A549 (cell line): ENCODE measurements around the gene EARS2. TPM values are rescaled to one million over a fixed set of nuclear protein-coding genes. Genes with fewer than 3 reads are reported as not detected.

Source experiments
- ATAC-seq, 2 experiments: fragments of 200-7000 bp in 1 of 2; fragments of >200 bp in 1 of 2; cut with Nextera tagmentation in 1 of 2; cut with Tn5 transposase in 1 of 2; 3 replicates each; pipeline versions ENCODE4 v1.8.0 to v1.9.1; 2018 to 2020; ENCODE audit warnings: mild to moderate bottlenecking in 1 of 2, moderate library complexity in 1 of 2
- CTCF ChIA-PET: fragments of 300-600 bp; sonication (Branson Sonifier 250); formaldehyde crosslinking; extraction: SDS; loops from one replicate; lab custom pipeline; 2021; ENCODE audit warnings: antibody characterized with exemption, inconsistent platforms; lab: Yijun Ruan, JAX
- POLR2A ChIA-PET: fragments of 350-600 bp; formaldehyde crosslinking; extraction: SDS; loops from one replicate; lab custom pipeline; 2021; ENCODE audit warnings: antibody characterized with exemption, inconsistent platforms; lab: Yijun Ruan, JAX
- DNase-seq, 2 experiments: peaks; one replicate each; pipeline versions ENCODE4 v3.0.0 to v3.0.0-alpha.2; 2011 to 2016; ENCODE audit warnings: low read depth in 1 of 2, low spot score in 1 of 2
- FAIRE-seq: peaks from 2 replicates; lab custom pipeline; 2011; peaks lifted over from hg19 to GRCh38; lab: Jason Lieb, UNC
- H3K27ac ChIP-seq, 2 experiments: fragments of >200 bp; sonication (Bioruptor Twin); formaldehyde crosslinking; 3 replicates each; pipeline ENCODE4 v1.5.1; 2016 to 2017
- H3K4me1 ChIP-seq: fragments of >200 bp; sonication (Bioruptor Twin); formaldehyde crosslinking; 3 replicates; pipeline ENCODE4 v1.6.1; 2016
- H3K4me2 ChIP-seq: fragments of >200 bp; sonication (Bioruptor Twin); formaldehyde crosslinking; 3 replicates; pipeline ENCODE4 v1.6.1; 2016
- H3K4me3 ChIP-seq: fragments of >200 bp; sonication (Bioruptor Twin); formaldehyde crosslinking; 3 replicates; pipeline ENCODE4 v1.5.1; 2016
- H3K9me3 ChIP-seq: fragments of >200 bp; sonication (Bioruptor Twin); formaldehyde crosslinking; 3 replicates; pipeline ENCODE4 v1.6.1; 2016
- ATOH8 ChIP-seq: fragments of 250-450 bp; sonication (Bioruptor Pico); IDR thresholded peaks from 2 replicates; pipeline ENCODE4 v1.5.0; 2020; ENCODE audit warnings: low read depth, mild to moderate bottlenecking, moderate library complexity
- BHLHE40 ChIP-seq: IDR thresholded peaks from 2 replicates; pipeline ENCODE4 v1.6.1; 2012; ENCODE audit warnings: low read depth, low read length, inconsistent platforms
- CBX2 ChIP-seq: fragments of 200-600 bp; sonication (generic); IDR thresholded peaks from 2 replicates; pipeline ENCODE4 v1.6.1; 2016; ENCODE audit warnings: low read depth, mild to moderate bottlenecking, borderline replicate concordance
- CTCF ChIP-seq: fragments of >200 bp; sonication (Bioruptor Twin); formaldehyde crosslinking; IDR thresholded peaks from 3 replicates; pipeline ENCODE4 v1.5.1; 2016
- EHMT2 ChIP-seq: fragments of 200-600 bp; sonication (generic); IDR thresholded peaks from 2 replicates; pipeline ENCODE4 v1.6.1; 2016; ENCODE audit warnings: antibody characterized with exemption, low read depth, mild to moderate bottlenecking, moderate library complexity
- FOSL2 ChIP-seq, 2 experiments: fragments of 450-650 bp in 1 of 2; fragments of >200 bp in 1 of 2; sonication (Bioruptor Twin) in 1 of 2; formaldehyde crosslinking; IDR thresholded peaks; 2 replicates each; pipeline versions ENCODE4 v1.5.0 to v1.6.1; 2016 to 2020; ENCODE audit warnings: mild to moderate bottlenecking in 1 of 2, moderate library complexity in 1 of 2
- HMGXB4 ChIP-seq: fragments of 250-450 bp; sonication (Bioruptor Pico); IDR thresholded peaks from 2 replicates; pipeline ENCODE4 v1.5.0; 2021; ENCODE audit warnings: mild to moderate bottlenecking, moderate library complexity, borderline replicate concordance
- HOXA7 ChIP-seq: fragments of 250-450 bp; sonication (Bioruptor Pico); IDR thresholded peaks from 2 replicates; pipeline ENCODE4 v1.5.0; 2020; ENCODE audit warnings: mild to moderate bottlenecking, moderate library complexity
- HOXB5 ChIP-seq: fragments of 250-450 bp; sonication (Bioruptor Pico); IDR thresholded peaks from 2 replicates; pipeline ENCODE4 v1.5.0; 2020; ENCODE audit warnings: mild to moderate bottlenecking, moderate library complexity
- JUNB ChIP-seq: fragments of >200 bp; sonication (Bioruptor Twin); formaldehyde crosslinking; IDR thresholded peaks from 2 replicates; pipeline ENCODE4 v1.6.1; 2016
- MAFK ChIP-seq: fragments of 450-650 bp; IDR thresholded peaks from 2 replicates; pipeline ENCODE4 v1.6.1; 2014; ENCODE audit not compliant: partially characterized antibody
- MAX ChIP-seq: IDR thresholded peaks from 2 replicates; pipeline ENCODE4 v1.6.1; 2012
- MAZ ChIP-seq: fragments of 150-350 bp; IDR thresholded peaks from 2 replicates; pipeline ENCODE4 v1.6.1; 2014; ENCODE audit warnings: antibody characterized with exemption, low read depth, low read length, borderline replicate concordance
- MYC ChIP-seq: IDR thresholded peaks from 2 replicates; pipeline ENCODE4 v1.6.1; 2012; ENCODE audit warnings: mild to moderate bottlenecking, inconsistent platforms, low read length, improper control_type of control experiment, borderline replicate concordance
- PHF8 ChIP-seq: fragments of 200-600 bp; sonication (generic); IDR thresholded peaks from 2 replicates; pipeline ENCODE4 v1.6.1; 2016; ENCODE audit warnings: low read depth, mild to moderate bottlenecking, antibody characterized with exemption, moderate library complexity, borderline replicate concordance
- SMC3 ChIP-seq: fragments of >200 bp; sonication (Bioruptor Twin); formaldehyde crosslinking; IDR thresholded peaks from 3 replicates; pipeline ENCODE4 v1.6.1; 2018; ENCODE audit warnings: inconsistent platforms
- SREBF2 ChIP-seq: fragments of 450-650 bp; IDR thresholded peaks from 2 replicates; pipeline ENCODE4 v1.6.1; 2014; ENCODE audit warnings: mild to moderate bottlenecking, moderate library complexity
- TP53 ChIP-seq: fragments of 250-450 bp; sonication (Bioruptor Pico); IDR thresholded peaks from 2 replicates; pipeline ENCODE4 v1.5.0; 2021; ENCODE audit warnings: mild to moderate bottlenecking, moderate library complexity
- WGBS: methylation state at CpG from one replicate; pipeline ENCODE4 v1.1.6; 2017; ENCODE audit errors: missing lambda C conversion rate; 5-methylcytosine and 5-hydroxymethylcytosine counted together
- polyA plus RNA-seq, 4 experiments: library from polyadenylated mRNA; depleted of rRNA in 3 of 4; stranded (reverse); fragments of >200 nt; fragmentation: RNase III in 1 of 4; extraction: RNeasy Plus Mini Kit Qiagen cat#74134 plus additional on column Dnase treatment in 1 of 4; gene quantifications; 2 replicates in 3 of 4; 3 replicates in 1 of 4; pipeline ENCODE4 v1.2.3, GENCODE V29; 2011 to 2017
- TF ChIP-seq, protein P1 (sequence below): fragments of 200-600 bp; sonication (generic); IDR thresholded peaks from 2 replicates; pipeline ENCODE4 v1.6.1; 2016; ENCODE audit warnings: antibody characterized with exemption, mild to moderate bottlenecking, moderate library complexity
- TF ChIP-seq, protein P2 (sequence below): IDR thresholded peaks from 2 replicates; pipeline ENCODE4 v1.6.1; 2012

EARS2 gene
- polyA plus RNA-seq, 2 of the 4 experiments (the other 2 are of a cell fraction) = 30.4 to 45.2 TPM

- no peak for TF ChIP-seq HOXB5
- no peak for TF ChIP-seq SMC3
- no peak for TF ChIP-seq HOXA7 (CRISPR knock-in tag)
- no peak for TF ChIP-seq CBX2
Measured at GRCh38 chr16:23491490-23492391, 65.4 kb downstream of the EARS2 start (continued).

- Histone ChIP-seq H3K9me3 (no peaks in the 10 kb centered on the region), H3K4me1 (no peaks in the 10 kb centered on the region; the same call in 2 of the 3 replicates), H3K4me2 (no peak overlapping the region)
- DNase-seq (no peak), FAIRE-seq (no peak)
- TF ChIP-seq HOXA7 (CRISPR knock-in tag) (no peak), JUNB (no peak), MYC (no peak), MAFK (no peak), EHMT2 (no peak), BHLHE40 (no peak), PHF8 (no peak), TP53 (no peak), FOSL2 (IDR thresholded peaks at IDR 0.05) (no peak), FOSL2 (CRISPR knock-in tag; IDR thresholded peaks at IDR 0.05) (no peak), SREBF2 (no peak), ATOH8 (CRISPR knock-in tag) (no peak), MAZ (no peak), MAX (no peak), CTCF (no peak), HMGXB4 (CRISPR knock-in tag) (no peak)
- TF ChIP-seq, protein P1, sequence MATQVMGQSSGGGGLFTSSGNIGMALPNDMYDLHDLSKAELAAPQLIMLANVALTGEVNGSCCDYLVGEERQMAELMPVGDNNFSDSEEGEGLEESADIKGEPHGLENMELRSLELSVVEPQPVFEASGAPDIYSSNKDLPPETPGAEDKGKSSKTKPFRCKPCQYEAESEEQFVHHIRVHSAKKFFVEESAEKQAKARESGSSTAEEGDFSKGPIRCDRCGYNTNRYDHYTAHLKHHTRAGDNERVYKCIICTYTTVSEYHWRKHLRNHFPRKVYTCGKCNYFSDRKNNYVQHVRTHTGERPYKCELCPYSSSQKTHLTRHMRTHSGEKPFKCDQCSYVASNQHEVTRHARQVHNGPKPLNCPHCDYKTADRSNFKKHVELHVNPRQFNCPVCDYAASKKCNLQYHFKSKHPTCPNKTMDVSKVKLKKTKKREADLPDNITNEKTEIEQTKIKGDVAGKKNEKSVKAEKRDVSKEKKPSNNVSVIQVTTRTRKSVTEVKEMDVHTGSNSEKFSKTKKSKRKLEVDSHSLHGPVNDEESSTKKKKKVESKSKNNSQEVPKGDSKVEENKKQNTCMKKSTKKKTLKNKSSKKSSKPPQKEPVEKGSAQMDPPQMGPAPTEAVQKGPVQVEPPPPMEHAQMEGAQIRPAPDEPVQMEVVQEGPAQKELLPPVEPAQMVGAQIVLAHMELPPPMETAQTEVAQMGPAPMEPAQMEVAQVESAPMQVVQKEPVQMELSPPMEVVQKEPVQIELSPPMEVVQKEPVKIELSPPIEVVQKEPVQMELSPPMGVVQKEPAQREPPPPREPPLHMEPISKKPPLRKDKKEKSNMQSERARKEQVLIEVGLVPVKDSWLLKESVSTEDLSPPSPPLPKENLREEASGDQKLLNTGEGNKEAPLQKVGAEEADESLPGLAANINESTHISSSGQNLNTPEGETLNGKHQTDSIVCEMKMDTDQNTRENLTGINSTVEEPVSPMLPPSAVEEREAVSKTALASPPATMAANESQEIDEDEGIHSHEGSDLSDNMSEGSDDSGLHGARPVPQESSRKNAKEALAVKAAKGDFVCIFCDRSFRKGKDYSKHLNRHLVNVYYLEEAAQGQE = no peak
- TF ChIP-seq, protein P2, sequence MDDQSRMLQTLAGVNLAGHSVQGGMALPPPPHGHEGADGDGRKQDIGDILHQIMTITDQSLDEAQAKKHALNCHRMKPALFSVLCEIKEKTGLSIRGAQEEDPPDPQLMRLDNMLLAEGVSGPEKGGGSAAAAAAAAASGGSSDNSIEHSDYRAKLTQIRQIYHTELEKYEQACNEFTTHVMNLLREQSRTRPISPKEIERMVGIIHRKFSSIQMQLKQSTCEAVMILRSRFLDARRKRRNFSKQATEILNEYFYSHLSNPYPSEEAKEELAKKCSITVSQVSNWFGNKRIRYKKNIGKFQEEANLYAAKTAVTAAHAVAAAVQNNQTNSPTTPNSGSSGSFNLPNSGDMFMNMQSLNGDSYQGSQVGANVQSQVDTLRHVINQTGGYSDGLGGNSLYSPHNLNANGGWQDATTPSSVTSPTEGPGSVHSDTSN = no peak
- TF ChIP-seq, all 56 proteins: peak for 0
- H3K4me3 ChIP-seq = no peak overlapping the region
- ATAC-seq = 0 out of 6 replicates have a peak, but pooled peaks of 1 of the 2 experiments have one; percentile 34
- H3K27ac ChIP-seq = no peak overlapping the region
- POLR2A ChIA-PET = no interaction called here
- CTCF ChIA-PET = no interaction called here
- 96% methylated on average over 5 of the region's 5 CpGs for WGBS
Measured at GRCh38 chr16:23486480-23486879, 70.7 kb downstream of the EARS2 start.
